Vagina (tissue), 2 donors: Measurements from ENCODE around the gene ONECUT1. TPM values are rescaled to one million over a fixed set of nuclear protein-coding genes. Genes with fewer than 3 reads are reported as not detected.

Source experiments
- DNase-seq, 2 donors: peaks; one replicate each; pipeline ENCODE4 v3.0.0-alpha.2; 2017; ENCODE audit errors: extremely low spot score in 2 of 2
- H3K27ac ChIP-seq: fragments of 200-600 bp; sonication (generic); one replicate; pipeline ENCODE4 v1.5.1; 2019
- H3K27me3 ChIP-seq: fragments of 200-600 bp; sonication (generic); one replicate; pipeline ENCODE4 v1.5.1; 2019
- H3K36me3 ChIP-seq, 2 donors: fragments of 200-600 bp; sonication (generic); one replicate each; pipeline ENCODE4 v1.5.1; 2017 to 2019
- H3K4me1 ChIP-seq: fragments of 200-600 bp; sonication (generic); one replicate; pipeline ENCODE4 v1.5.1; 2019
- H3K4me3 ChIP-seq, 2 donors: fragments of 200-600 bp; sonication (generic); 1 replicate in 1 of 2; 2 replicates in 1 of 2; pipeline ENCODE4 v1.5.1; 2016 to 2019
- H3K9me3 ChIP-seq: fragments of 200-600 bp; sonication (generic); one replicate; pipeline ENCODE4 v1.5.1; 2019
- POLR2A ChIP-seq, 2 donors: fragments of 450-650 bp; IDR thresholded peaks; one replicate each; pipeline ENCODE4 v1.6.1; 2017; ENCODE audit warnings: antibody characterized with exemption in 2 of 2, mild to moderate bottlenecking in 2 of 2, moderate library complexity in 2 of 2
- POLR2AphosphoS5 ChIP-seq, 2 donors: sonication (generic); formaldehyde crosslinking; IDR thresholded peaks; one replicate each; pipeline ENCODE4 v1.9.0; 2017; ENCODE audit warnings: antibody characterized with exemption in 2 of 2, mild to moderate bottlenecking in 2 of 2, low read depth in 1 of 2; ENCODE audit not compliant: insufficient read depth in 1 of 2
- intact Hi-C: fragments of 100-400 bp; cut with DNase I; formaldehyde crosslinking; loops from one replicate; pipeline ENCODE4 v1.15.1; 2023
- total RNA-seq: library from RNA; depleted of rRNA; stranded (reverse); fragments of >200 nt; gene quantifications from one replicate; pipeline ENCODE4 v1.2.3, GENCODE V29; 2016
- TF ChIP-seq, protein P1 (sequence below), 3 experiments: fragments of 450-650 bp in 2 of 3; fragments of 200-600 bp in 1 of 3; sonication (generic) in 1 of 3; IDR thresholded peaks; one replicate each; pipeline ENCODE4 v1.5.1; 2017 to 2019; ENCODE audit warnings: antibody characterized with exemption in 3 of 3, mild to moderate bottlenecking in 2 of 3, moderate library complexity in 2 of 3

Gene ONECUT1
- total RNA-seq, 1 donor from 2014 or later: not detected

DNA sequence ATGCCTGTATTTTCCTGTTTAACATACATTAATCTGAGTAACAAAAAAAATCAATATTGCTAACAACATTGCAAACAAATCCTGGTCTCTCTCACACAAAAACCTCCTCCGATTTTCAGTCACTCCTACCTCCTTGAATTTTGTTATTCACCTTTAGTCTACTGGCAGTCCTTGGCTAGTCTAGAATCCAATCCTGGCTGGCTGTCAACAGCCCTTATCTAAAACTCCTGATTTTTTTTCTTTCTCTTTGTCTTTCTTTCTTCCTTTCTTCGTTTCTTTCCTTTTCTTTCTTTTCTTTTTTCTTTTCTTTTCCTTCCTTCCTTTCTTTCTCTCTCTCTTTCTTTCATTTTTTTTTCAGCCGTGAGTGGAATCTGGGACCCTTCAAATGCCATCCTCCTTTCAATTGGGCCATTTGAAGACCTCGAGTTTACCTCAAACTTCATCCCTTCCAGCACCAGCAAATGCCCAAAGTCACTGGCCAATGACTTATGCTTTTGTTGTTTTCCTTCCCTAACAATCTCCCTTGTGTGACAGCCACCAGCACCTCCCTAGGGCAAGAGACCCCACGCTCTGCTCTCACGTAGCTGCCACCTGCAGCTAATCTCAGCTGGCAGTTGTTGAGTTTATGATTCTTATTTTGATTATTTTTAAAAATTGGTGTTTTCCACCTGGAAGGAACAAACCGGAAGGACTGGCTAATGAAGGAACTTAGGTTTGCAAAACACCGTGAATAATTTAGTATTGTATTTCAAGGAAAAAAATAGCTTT, 6.8 kb upstream of the ONECUT1 start:
- Histone ChIP-seq H3K4me1 (peaks cover 11% of the 10 kb centered on the region), H3K27ac (no peak overlapping the region), H3K27me3 (peaks cover 8% of the 10 kb centered on the region), H3K9me3 (no peaks in the 10 kb centered on the region), H3K36me3 (no peaks in the 10 kb centered on the region), H3K4me3 (no peak overlapping the region)
- TF ChIP-seq POLR2AphosphoS5 (IDR thresholded peaks at IDR 0.05; ENCODE audit: insufficient read depth in 1 of 2, low read depth in 1 of 2): no peak
- TF ChIP-seq, protein P1, sequence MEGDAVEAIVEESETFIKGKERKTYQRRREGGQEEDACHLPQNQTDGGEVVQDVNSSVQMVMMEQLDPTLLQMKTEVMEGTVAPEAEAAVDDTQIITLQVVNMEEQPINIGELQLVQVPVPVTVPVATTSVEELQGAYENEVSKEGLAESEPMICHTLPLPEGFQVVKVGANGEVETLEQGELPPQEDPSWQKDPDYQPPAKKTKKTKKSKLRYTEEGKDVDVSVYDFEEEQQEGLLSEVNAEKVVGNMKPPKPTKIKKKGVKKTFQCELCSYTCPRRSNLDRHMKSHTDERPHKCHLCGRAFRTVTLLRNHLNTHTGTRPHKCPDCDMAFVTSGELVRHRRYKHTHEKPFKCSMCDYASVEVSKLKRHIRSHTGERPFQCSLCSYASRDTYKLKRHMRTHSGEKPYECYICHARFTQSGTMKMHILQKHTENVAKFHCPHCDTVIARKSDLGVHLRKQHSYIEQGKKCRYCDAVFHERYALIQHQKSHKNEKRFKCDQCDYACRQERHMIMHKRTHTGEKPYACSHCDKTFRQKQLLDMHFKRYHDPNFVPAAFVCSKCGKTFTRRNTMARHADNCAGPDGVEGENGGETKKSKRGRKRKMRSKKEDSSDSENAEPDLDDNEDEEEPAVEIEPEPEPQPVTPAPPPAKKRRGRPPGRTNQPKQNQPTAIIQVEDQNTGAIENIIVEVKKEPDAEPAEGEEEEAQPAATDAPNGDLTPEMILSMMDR (IDR thresholded peaks at IDR 0.05): no peak
- TF ChIP-seq POLR2A (IDR thresholded peaks at IDR 0.05): no peak
- DNase-seq: no peak
- intact Hi-C loops: no loop called here

DNA sequence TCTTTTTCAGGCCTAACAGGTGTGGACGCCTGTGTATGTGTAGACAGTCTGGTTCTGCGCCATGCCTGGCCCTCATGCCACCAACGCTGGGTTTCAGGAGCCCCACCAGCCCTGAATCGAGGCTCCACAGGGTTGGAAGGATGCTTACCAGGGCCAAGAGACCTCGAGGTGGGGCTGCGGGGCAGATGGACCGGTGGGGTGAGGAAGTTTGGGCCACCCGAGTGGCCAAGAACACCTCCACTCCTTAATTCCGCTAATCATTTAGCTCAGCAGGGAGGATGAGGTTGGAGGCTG, 6.0 kb upstream of the ONECUT1 start:
- Histone ChIP-seq H3K36me3 (no peaks in the 10 kb centered on the region), H3K9me3 (no peaks in the 10 kb centered on the region), H3K4me1 (peaks cover 11% of the 10 kb centered on the region), H3K27me3 (peaks cover 8% of the 10 kb centered on the region), H3K4me3 (no peak overlapping the region), H3K27ac (no peak overlapping the region)
- no peak for DNase-seq
- intact Hi-C loops: no loop called here
- TF ChIP-seq, protein P1 (IDR thresholded peaks at IDR 0.05): no peak
- TF ChIP-seq POLR2A (IDR thresholded peaks at IDR 0.05): no peak
- TF ChIP-seq POLR2AphosphoS5 (IDR thresholded peaks at IDR 0.05; ENCODE audit: insufficient read depth in 1 of 2, low read depth in 1 of 2): no peak

DNA sequence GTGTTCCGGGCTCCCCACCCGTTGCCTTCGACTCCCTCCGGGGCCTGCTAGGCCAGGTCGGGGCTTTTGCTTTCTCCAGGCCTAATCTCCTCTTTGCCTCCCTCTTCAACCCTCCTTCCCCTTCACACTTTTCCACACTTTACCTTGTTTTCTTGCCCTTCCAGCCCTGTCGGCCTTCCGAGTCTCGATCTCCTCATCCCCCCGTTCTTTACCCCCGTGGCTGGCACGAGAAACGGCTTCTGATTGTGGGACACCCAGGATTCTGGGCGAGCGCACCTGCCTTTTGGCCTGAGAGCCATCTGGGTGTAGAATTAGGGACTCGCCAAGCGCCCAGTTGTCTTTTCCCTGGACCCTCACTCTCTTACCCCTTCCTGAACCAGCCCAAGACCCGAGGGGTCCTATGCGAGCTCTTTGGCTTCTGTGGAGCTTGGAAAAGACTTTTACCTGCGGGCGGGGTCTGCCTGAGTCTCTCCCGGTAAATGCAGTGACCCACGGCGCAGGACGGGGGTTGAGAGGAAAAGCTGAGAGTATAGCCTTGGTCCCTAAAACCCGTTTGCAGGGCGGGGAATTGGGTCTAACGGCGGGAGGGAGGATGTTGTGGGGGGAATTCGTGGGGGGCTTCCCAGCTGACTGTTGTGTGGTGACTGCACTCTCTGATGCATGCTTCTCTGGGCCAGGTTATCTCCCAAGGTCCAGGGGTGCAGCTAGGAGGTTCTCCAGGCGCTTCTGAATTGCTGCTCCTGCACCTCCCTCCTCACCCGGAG, 5.5 kb upstream of the ONECUT1 start:
- no peak for TF ChIP-seq POLR2A (IDR thresholded peaks at IDR 0.05)
- TF ChIP-seq, protein P1 (IDR thresholded peaks at IDR 0.05): no peak
- TF ChIP-seq POLR2AphosphoS5 (IDR thresholded peaks at IDR 0.05; ENCODE audit: insufficient read depth in 1 of 2, low read depth in 1 of 2): no peak
- Histone ChIP-seq H3K4me1 (peaks cover 15% of the 10 kb centered on the region), H3K36me3 (no peaks in the 10 kb centered on the region), H3K4me3 (no peak overlapping the region), H3K9me3 (no peaks in the 10 kb centered on the region), H3K27me3 (peaks cover 8% of the 10 kb centered on the region), H3K27ac (no peak overlapping the region)
- intact Hi-C loops: no loop called here
- no peak for DNase-seq

DNA sequence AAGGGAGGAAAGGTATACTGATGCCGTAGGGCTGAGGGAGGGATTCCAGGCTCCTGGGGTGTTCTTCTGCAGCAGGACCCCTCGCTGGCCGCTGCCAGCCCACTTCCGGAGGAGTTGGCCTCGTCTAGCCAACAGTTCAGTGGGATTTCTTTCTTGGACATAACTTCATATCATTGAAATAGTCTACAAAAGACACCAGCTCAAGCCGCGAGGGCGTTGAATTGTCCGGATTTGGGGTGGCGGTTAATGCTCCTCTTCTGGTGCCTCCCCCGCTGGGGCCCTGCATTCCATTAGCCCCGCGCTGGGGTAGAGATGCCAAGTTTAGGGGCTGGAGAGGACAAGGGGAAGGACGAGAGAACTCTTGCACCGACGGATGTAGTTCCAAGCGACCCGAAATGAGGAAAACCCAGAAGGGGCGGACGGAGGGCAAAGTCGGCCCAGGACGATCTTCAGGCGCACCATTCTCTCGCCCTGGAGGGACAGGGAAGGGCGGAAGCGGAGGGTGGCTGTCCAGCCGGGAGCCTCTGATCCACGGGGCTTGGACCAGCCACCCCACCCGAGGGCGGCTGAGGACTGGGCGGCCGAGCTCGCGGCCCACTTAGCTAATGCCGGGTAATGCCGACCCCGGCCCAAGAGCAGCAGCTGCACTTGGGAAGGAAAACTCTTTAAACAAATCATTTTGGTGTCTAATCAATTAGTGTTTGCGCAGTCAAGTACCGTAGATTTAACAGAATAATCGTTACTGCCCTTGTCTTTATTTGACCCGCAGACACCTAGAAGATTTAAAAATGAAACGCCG, 4.7 kb upstream of the ONECUT1 start:
- Histone ChIP-seq H3K27ac (no peak overlapping the region), H3K36me3 (no peaks in the 10 kb centered on the region), H3K4me1 (peaks cover 20% of the 10 kb centered on the region), H3K27me3 (peaks cover 8% of the 10 kb centered on the region), H3K4me3 (no peak overlapping the region), H3K9me3 (no peaks in the 10 kb centered on the region)
- intact Hi-C loops: no loop called here
- TF ChIP-seq POLR2A (IDR thresholded peaks at IDR 0.05): no peak
- TF ChIP-seq, protein P1 (IDR thresholded peaks at IDR 0.05): no peak
- TF ChIP-seq POLR2AphosphoS5 (IDR thresholded peaks at IDR 0.05; ENCODE audit: insufficient read depth in 1 of 2, low read depth in 1 of 2): no peak
- DNase-seq: no peak
